T-helper 22 cell (primary cell): Measurements from ENCODE around the gene MAML2.

ENCODE experiments used
- DNase-seq: peaks from one replicate; pipeline ENCODE4 v3.0.0-alpha.2; 2020; ENCODE audit warnings: low read depth

MAML2 gene

GRCh38 chr11:95964281-95964680, 378.7 kb downstream of the MAML2 start:
- no peak for DNase-seq

DNA sequence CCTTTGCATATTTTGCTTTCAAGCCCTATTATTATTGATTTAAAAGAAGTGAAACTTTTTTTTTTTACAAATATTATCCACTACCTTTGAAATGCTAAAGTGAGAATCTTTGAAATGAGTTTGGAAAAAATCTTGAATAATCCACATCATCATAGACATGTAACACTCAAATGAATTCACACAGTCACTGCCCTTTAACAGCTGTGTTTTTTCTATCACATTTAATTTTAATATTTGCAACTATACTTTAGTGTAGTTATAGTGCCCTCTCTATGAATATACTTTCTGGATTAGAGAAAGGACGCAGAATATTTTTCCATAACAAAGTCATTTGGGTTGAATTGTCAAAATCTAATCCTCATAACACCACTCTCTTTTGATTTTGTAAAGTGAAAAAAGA, 381.2 kb downstream of the MAML2 start:
- no peak for DNase-seq

DNA sequence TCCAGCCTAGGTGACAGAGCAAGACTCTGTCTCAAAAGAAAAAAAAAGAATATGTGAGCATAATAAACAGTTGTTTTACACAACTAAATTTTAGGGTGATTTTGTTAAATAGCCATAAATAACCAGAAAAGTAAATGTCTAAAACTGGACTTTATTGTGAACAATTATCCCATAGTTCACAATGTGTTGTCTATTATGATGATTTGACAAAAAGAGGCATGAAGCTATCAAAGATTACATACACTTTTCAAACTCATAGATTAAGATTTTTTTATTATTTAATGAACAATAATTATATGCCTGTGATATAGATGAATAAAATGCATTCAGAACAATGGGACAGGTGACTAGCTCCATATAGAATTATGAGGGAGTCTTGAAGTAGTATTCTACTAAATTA, 392.1 kb downstream of the MAML2 start:
- DNase-seq = no peak

GRCh38 chr11:95948637-95949036, 394.4 kb downstream of the MAML2 start:
- no peak for DNase-seq

DNA sequence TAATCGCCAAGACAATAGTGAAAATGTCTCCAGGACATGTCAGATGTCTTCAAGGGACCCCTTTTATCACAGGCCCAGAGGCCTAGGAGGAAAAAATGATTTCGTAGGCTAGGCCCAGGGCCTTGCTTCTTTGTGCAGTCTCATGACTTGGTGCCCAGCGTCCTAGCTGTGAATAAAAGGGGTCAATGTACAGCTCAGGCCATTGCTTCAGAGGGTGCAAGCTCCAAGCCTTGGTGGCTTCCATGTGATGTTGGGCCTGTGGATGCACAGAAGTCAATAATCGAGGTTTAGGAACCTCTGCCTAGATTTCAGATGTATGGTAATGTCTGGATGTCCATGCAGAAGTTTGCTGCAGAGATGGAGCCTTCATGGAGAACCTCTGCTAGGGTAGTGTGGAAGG, 398.4 kb downstream of the MAML2 start:
- DNase-seq = no peak

GRCh38 chr11:95943546-95943945, 399.4 kb downstream of the MAML2 start:
- DNase-seq = no peak

GRCh38 chr11:95939091-95939490, 403.9 kb downstream of the MAML2 start:
- no peak for DNase-seq

DNA sequence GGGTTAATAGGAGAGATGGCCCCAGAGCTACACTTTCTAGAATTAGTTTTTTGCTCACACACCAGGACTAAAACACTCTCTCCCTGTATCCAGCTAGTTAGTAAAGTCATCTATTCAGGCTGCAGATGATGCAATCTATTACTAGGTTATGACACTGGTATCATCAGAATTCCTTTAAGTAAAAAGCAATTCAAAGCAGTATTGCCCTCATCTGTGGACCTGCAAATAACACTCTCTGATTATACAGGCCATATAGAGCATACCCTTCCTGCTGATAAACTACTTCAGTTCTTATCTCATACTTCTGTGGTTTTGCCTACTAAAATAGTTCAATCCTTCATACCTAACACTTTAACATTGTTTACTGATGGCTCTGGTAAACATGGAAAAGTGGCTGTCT, 405.6 kb downstream of the MAML2 start:
- DNase-seq = no peak

DNA sequence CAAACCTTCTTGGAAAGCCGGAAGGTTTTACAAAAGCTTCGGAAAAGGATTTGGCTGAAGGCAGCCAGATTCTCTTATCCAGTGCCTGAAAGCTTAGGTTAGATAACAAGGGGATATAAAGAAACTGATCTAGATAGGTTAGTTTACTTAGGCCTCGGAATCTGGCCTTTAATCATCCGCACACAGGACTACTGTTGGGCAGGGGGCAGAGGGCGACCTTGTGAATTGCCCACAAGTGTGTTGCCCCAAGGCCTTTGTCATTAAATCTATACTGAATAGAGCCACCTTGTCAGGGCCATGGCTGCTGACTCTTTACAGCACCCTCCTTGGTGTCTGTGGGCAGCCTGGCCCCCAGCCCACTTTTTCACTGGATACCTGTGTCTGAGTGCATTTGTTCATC, 409.4 kb downstream of the MAML2 start:
- no peak for DNase-seq

DNA sequence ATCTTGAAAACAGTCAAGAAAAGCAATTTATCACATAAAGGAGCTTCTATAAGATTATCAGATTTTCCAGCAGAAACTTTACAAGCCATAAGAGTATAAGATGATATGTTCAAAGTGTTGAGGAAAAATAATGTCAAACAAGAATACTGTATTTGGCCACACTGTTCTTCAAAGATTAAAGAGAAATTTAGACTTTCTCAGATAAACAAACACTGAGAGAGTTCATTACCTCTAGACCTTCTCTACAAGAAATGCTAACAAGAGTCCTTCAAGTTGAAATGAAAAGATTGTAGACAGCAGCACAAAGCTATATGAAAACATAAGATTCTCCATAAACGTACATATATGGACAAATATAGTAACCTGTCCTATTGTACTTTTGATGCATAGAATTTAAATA, 411.1 kb downstream of the MAML2 start:
- DNase-seq = no peak

GRCh38 chr11:95930948-95931347, 412.0 kb downstream of the MAML2 start:
- DNase-seq = no peak

GRCh38 chr11:95926726-95927125, 416.3 kb downstream of the MAML2 start:
- DNase-seq = no peak
